Gastrocnemius medialis (tissue), 4 donors: Measurements from ENCODE around the gene KDM4C. TPM values are rescaled to one million over a fixed set of nuclear protein-coding genes. Genes with fewer than 3 reads are reported as not detected.

Experiments used
- ATAC-seq, 2 donors: fragments of 150-250 bp; one replicate each; pipeline ENCODE4 v1.9.1; 2016
- DNase-seq, 2 donors: peaks; one replicate each; pipeline ENCODE4 v3.0.0-alpha.2; 2019
- H3K27ac ChIP-seq, 4 donors: fragments of 200-600 bp; sonication (generic); 1 replicate in 1 of 4; 2 replicates in 3 of 4; pipeline ENCODE4 v1.5.1; 2016 to 2018; ENCODE audit warnings: mild to moderate bottlenecking in 2 of 4, moderate library complexity in 1 of 4
- H3K27me3 ChIP-seq, 3 donors: fragments of 200-600 bp; sonication (generic) in 2 of 3; 1 replicate in 1 of 3; 2 replicates in 2 of 3; pipeline versions ENCODE4 v1.5.1 to v1.6.0; 2016 to 2019; ENCODE audit warnings: mild to moderate bottlenecking in 1 of 3, moderate library complexity in 1 of 3
- H3K36me3 ChIP-seq, 2 donors: fragments of 200-600 bp; sonication (generic) in 1 of 2; one replicate each; pipeline ENCODE4 v1.5.1; 2017 to 2018
- H3K4me1 ChIP-seq, 2 donors: fragments of 200-600 bp; sonication (generic) in 1 of 2; one replicate each; pipeline ENCODE4 v1.5.1; 2016 to 2017; ENCODE audit warnings: mild to moderate bottlenecking in 2 of 2
- H3K4me3 ChIP-seq, 4 donors: fragments of 200-600 bp; sonication (generic) in 3 of 4; 1 replicate in 1 of 4; 2 replicates in 3 of 4; pipeline ENCODE4 v1.5.1; 2016 to 2019; ENCODE audit warnings: mild to moderate bottlenecking in 2 of 4
- H3K9me3 ChIP-seq, 3 donors: fragments of 200-600 bp; sonication (generic) in 2 of 3; 1 replicate in 1 of 3; 2 replicates in 2 of 3; pipeline ENCODE4 v1.5.1; 2016 to 2019
- CTCF ChIP-seq, 5 experiments: fragments of 450-650 bp in 3 of 5; fragments of 200-600 bp in 2 of 5; sonication (generic) in 2 of 5; IDR thresholded peaks in 4 of 5; conservative IDR thresholded peaks in 1 of 5; 1 replicate in 4 of 5; 2 replicates in 1 of 5; pipeline ENCODE4 v1.5.1; 2016 to 2019; ENCODE audit warnings: antibody characterized with exemption in 5 of 5, mild to moderate bottlenecking in 3 of 5, moderate library complexity in 3 of 5
- POLR2A ChIP-seq, 2 donors: fragments of 450-650 bp; IDR thresholded peaks; one replicate each; pipeline ENCODE4 v1.6.1; 2017; ENCODE audit warnings: antibody characterized with exemption in 2 of 2, mild to moderate bottlenecking in 2 of 2, moderate library complexity in 2 of 2
- in situ Hi-C, 4 donors: fragments of 200-750 bp; cut with MboI; loops; one replicate each; pipeline versions ENCODE4 v1.15.0 to v1.8.0; 2017; ENCODE audit warnings: low sequenced_read_pairs in 4 of 4
- intact Hi-C: fragments of 100-400 bp; cut with DNase I; formaldehyde crosslinking; loops from one replicate; pipeline ENCODE4 v1.15.1; 2023; ENCODE audit warnings: low total_unique reads
- total RNA-seq, 4 donors: library from RNA; depleted of rRNA; stranded (reverse); fragments of >200 nt; gene quantifications; one replicate each; pipeline versions ENCODE4 v1.1.0 to v1.2.3, GENCODE V29; 2016

KDM4C gene
- total RNA-seq, 4 donors from 2014 or later: 7.7 to 23.3 (median 10.0) TPM

- ATAC-seq (no peak), DNase-seq (no peak)
- intact Hi-C loops (no loop called here), in situ Hi-C loops (no loop called here)
- Histone ChIP-seq H3K4me3 (no peak overlapping the region), H3K36me3 (no peaks in the 10 kb centered on the region), H3K4me1 (peaks cover 19 to 27% of the 10 kb centered on the region in 2 donors), H3K27me3 (no peaks in the 10 kb centered on the region), H3K9me3 (no peaks in the 10 kb centered on the region), H3K27ac (no peak overlapping the region)
- no peak for TF ChIP-seq POLR2A (IDR thresholded peaks at IDR 0.05)
- no peak for TF ChIP-seq CTCF (IDR thresholded peaks at IDR 0.05 in 4 of 5, conservative IDR thresholded peaks at IDR 0.05 in 1 of 5)
Observed at GRCh38 chr9:7153134-7153533, 395.4 kb downstream of the KDM4C start.

DNA sequence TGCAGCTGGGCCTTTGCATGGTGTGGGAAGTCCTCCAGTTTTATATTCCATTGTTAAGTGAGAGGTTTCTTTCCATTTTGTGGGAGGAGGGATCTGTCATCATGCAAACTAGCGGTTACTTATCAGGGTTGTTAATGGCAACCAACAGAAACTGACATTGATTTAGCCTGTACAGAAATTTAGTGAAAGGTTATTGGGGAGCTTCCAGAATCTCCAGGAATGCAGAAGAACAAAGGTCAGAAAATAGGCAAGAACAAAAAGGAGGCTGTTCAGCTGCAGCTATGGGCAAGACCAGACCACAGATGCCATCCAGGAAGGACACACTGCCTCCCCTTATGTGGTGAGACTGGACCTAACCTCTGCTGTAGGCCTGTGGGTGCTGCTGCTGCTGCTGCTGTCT is 395.8 kb downstream of the KDM4C start:
- Histone ChIP-seq H3K27ac (no peak overlapping the region), H3K4me1 (peaks cover 15 to 23% of the 10 kb centered on the region in 2 donors), H3K36me3 (no peaks in the 10 kb centered on the region), H3K9me3 (no peaks in the 10 kb centered on the region), H3K4me3 (no peak overlapping the region), H3K27me3 (no peaks in the 10 kb centered on the region)
- in situ Hi-C loops (no loop called here), intact Hi-C loops (no loop called here)
- no peak for ATAC-seq
- no peak for DNase-seq
- no peak for TF ChIP-seq POLR2A (IDR thresholded peaks at IDR 0.05)
- TF ChIP-seq CTCF (IDR thresholded peaks at IDR 0.05 in 4 of 5, conservative IDR thresholded peaks at IDR 0.05 in 1 of 5): no peak

DNA sequence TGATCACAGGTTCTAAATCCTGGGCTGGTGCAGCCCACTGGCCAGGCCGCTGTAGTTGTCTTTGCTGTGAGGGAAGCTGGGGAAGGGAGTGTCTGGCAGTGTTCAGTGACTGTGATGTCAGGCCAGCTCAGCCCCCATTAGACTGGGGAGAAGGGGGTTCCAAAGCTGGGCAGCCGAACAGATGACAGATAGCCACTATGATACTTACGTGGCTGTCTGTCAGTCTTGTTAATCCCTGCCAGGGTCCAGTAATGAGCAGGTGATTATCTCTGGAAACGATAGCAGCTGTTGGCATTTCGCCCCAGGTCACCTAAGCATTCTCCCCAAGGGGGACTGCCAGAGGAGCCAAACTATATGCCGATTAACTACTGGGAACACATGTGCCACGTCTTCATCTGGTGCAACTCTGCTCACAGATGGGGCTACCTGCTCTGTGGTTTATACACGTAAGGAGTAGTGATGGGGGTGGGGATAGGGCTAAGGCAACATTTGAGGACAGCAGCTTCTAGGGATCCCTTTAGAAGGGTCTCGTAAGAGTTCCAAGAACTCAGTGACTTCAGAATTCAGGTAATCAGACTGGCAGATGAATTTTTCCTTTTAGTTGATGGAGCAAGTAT is 396.3 kb downstream of the KDM4C start:
- Histone ChIP-seq H3K27ac (no peak overlapping the region), H3K27me3 (no peaks in the 10 kb centered on the region), H3K4me1 (peaks cover 11 to 17% of the 10 kb centered on the region in 2 donors), H3K4me3 (no peak overlapping the region), H3K36me3 (no peaks in the 10 kb centered on the region), H3K9me3 (no peaks in the 10 kb centered on the region)
- in situ Hi-C loops (no loop called here), intact Hi-C loops (no loop called here)
- TF ChIP-seq CTCF (IDR thresholded peaks at IDR 0.05 in 4 of 5, conservative IDR thresholded peaks at IDR 0.05 in 1 of 5) (no peak), POLR2A (IDR thresholded peaks at IDR 0.05) (no peak)
- ATAC-seq: no peak
- no peak for DNase-seq

GRCh38 chr9:7154650-7155049 is 396.9 kb downstream of the KDM4C start:
- intact Hi-C loops: no loop called here
- ATAC-seq (no peak), DNase-seq (no peak)
- H3K36me3 ChIP-seq: no peaks in the 10 kb centered on the region
- in situ Hi-C loops: no loop called here
- H3K4me3 ChIP-seq: no peak overlapping the region
- H3K9me3 ChIP-seq: no peaks in the 10 kb centered on the region
- H3K27me3 ChIP-seq: no peaks in the 10 kb centered on the region
- H3K4me1 ChIP-seq: peaks cover 10 to 12% of the 10 kb centered on the region in 2 donors
- no peak overlapping the region for H3K27ac ChIP-seq
- TF ChIP-seq POLR2A (IDR thresholded peaks at IDR 0.05) (no peak), CTCF (IDR thresholded peaks at IDR 0.05 in 4 of 5, conservative IDR thresholded peaks at IDR 0.05 in 1 of 5) (no peak)

- TF ChIP-seq POLR2A (IDR thresholded peaks at IDR 0.05) (no peak), CTCF (IDR thresholded peaks at IDR 0.05 in 4 of 5, conservative IDR thresholded peaks at IDR 0.05 in 1 of 5) (no peak)
- peaks cover 0 to 10% of the 10 kb centered on the region in 2 donors for H3K36me3 ChIP-seq
- H3K4me1 ChIP-seq: peaks cover 0 to 2% of the 10 kb centered on the region in 2 donors
- DNase-seq (no peak), ATAC-seq (no peak)
- no peaks in the 10 kb centered on the region for H3K27me3 ChIP-seq
- intact Hi-C loops: no loop called here
- no peak overlapping the region for H3K27ac ChIP-seq
- in situ Hi-C loops: no loop called here
- H3K9me3 ChIP-seq: no peaks in the 10 kb centered on the region
- H3K4me3 ChIP-seq: no peak overlapping the region
Observed at GRCh38 chr9:7161469-7161868, 403.7 kb downstream of the KDM4C start.
